Stimulated activated CD4-positive, alpha-beta T cell treated with anti-CD3 and anti-CD28 coated beads, Interleukin-2, amount 100 ng/mL, for 48 hours (primary cell): ENCODE measurements around the gene GOLGA2.
"Not testable (repeated sequence)": the region's sequence is repeated elsewhere in the genome, so short reads cannot be mapped to it uniquely, and the experiment has no call there.

Experiments used
- DNase-seq, 2 donors: peaks; one replicate each; pipeline ENCODE4 v3.0.0-alpha.2; 2020

Gene GOLGA2

DNA sequence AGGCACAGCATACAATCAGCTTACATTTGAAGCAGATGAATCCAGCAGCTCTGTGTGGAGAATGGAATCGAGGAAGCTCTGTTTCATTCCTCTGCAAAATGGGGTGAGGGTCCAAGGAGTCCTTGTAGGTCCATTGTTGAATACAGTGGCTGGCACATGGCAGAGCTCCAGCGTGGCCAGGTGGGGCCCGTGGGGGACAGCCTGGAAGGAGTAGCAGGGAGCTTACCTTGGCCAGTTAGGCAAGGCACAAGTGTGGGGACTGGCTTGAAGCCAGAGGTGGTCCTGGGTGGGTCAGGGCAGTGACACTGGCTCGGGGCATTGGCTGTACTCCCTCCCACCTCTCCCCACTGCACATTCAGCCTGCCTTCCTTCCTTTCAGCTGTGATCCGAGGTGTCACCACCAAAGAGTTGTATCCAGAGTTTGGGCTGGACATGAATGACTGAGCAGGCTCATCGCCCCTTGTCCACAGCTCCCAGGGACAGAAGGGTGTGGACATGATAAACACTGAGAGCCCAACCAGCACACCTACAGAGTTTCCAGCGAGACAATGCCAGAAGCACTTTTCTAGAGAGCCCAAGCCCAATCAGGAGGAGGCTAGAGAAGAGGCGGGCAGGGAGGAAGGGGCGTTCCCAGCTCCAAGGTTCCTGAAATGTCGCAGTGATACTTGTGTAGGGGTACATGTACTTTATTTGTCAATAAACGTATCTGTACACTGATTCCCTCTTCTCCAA, 12.6 kb upstream of the GOLGA2 start:
- DNase-seq = no peak

DNA sequence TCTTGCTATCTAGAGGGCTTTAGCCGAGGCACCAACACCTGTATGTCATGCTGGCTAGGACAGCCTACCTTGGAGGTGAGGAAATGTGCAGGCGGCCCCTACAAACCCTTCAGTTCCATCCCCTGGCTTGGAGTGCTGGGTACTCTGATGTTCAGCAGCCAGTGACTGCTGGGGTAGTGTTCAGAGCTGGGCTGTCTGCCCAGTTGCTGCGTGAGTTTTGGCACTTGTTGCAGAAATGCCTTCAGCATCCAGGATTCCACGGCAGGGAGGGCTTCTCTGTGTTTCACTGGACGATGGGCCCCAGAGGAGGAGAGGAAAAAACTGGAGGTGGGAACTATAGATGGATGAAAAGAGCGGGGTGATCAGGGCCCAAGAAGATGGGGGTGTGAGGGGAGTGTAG, 10.6 kb upstream of the GOLGA2 start:
- no peak for DNase-seq

DNA sequence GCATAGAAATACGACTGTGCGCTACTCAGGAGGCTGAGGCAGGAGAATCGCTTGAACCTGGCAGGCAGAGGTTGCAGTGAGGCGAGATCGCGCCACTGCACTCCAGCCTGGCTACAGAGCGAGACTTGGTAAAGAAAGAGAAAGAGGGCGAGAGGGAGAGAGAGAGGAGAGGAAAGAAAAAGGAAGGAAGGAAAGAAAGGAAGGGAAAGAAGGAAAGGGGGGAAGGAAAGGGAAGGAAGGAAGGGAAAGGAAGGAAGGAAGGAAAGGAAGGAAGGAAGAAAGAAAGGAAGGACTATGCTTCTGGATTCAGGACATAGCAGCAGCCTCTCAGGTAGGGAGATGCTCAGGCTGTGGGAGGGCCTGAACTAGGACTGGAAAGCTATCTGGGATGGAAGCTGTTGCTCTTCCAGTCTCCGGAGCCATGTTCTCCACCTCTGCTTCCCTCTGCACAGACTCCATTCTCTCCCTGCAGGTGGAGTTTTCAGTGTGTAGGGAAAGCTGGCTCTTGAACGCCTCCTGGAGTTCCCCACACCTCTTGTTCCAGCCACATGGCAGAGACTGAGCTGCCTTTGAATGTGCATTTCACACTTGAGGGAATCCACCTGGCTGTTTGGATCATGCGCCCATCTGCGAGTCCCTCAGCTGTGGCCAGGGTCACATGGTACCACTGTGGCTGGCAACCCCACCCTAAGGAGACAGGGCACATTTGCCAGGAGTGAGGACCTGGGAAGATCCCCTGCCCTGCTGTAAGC, 9.4 kb upstream of the GOLGA2 start:
- no peak for DNase-seq

DNA sequence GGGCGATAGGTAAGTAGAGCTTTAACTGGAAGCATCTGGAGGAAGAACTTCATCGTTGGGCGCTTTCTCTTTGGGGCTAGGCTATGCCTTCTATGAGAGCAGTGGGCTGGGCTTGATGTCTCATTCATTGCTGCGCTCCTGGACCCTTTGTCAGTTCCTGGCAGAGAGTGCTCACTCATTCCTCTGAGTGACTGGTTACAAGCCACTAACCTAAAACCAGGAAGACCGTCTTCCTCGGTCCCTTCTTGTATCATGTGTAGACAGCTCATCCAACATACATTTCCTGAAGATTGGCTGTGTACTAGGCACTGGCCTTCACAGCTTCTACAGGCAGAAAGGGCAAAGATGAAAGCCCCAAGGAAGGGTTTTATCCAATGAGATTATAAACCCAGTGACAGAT, 6.7 kb upstream of the GOLGA2 start:
- no peak for DNase-seq

DNA sequence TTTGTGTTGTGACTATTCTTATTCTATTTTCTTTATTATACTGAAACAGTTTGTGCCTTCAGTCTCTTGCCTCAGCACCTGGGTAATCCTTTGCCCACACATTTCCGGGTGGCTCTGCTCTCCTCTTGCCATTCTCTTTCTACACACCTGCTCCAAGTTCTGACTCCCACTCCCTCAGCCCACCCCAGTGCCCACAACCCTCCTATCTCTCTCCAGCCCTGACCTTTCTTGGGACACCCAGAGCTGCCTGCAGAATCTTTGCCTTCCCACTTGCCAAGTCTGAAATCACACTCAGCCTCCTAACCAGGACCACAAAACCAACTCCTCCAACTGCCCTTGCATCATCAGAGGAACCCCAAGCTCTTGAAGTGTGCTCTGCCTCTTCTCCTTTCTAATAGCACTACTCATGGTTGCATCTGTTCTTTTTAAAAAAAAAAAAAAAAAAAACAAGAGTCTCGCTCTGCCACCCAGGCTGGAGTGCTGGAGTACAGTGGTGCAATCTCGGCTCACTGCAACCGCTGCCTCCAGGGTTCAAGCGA, 4.3 kb upstream of the GOLGA2 start:
- no peak for DNase-seq

DNA sequence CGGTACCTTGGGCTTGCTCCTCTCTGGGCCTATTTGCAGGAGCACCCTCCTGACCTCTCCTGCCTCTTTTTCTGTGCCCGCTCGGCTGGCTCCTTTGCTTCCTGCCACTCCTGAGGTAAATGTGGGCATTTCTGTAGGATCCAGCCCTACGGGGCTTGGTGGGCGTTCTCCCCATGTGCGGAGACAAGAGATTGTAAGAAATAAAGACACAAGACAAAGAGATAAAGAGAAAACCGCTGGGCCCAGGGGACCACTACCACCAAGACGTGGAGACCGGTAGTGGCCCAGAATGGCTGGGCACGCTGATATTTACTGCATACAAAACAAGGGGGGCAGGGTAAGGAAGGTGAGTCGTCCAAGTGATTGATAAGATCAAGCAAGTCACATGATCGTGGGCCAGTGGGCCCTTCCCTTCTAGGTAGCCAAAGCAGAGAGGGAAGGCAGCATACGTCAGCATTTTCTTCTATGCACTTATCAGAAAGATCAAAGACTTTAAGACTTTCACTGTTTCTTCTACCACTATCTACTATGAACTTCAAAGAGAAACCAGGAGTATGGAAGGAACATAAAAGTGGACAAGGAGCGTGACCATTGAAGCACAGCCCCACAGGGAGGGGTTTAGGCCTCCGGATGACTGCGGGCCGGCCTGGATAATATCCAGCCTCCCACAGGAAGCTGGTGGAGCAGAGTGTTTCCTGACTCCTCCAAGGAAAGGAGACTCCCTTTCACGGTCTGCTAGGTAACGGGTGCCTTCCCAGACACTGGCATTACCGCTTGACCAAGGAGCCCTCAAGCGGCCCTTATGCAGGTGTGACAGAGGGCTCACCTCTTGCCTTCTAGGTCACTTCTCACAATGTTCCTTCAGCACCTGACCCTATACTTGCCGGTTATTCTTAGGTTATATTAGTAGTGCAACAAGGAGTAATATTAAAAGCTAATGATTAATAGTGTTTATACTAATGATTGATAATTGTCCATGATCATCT, 3.6 kb upstream of the GOLGA2 start:
- DNase-seq = not testable (repeated sequence)

DNA sequence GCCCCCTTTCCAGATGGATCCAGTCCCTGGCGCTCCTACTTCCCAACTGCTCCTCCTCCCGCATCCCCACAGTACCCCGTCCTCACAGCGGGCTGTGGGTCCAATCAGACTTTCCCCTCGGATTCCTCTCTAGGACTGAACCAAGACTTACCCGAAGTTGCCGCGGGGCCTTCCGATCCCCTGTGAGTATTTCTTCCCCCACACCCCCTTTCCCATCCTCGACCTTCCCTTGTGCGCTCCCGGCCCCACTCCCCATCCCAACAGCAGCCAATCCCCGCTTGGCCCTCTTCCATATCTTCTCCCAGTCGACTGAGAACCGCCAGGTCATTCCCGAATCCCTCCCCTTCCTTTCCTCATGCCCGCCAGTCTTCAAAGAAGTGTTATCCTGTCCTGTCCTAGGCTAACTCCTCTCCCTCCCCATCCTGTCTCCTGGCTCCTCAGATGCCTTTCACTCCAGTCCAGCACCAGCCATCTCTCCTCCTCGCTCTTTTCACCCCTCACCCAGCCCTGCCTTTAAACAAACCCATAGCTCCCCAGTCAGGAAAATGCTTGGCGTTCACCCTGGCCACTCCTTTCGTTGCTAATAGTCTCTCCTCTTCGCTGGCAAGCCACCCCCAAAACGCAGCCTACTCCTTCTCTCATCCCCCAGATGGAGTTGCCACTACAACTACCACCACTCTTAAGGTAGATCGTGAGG, 915 bp upstream of the GOLGA2 start:
- no peak for DNase-seq

DNA sequence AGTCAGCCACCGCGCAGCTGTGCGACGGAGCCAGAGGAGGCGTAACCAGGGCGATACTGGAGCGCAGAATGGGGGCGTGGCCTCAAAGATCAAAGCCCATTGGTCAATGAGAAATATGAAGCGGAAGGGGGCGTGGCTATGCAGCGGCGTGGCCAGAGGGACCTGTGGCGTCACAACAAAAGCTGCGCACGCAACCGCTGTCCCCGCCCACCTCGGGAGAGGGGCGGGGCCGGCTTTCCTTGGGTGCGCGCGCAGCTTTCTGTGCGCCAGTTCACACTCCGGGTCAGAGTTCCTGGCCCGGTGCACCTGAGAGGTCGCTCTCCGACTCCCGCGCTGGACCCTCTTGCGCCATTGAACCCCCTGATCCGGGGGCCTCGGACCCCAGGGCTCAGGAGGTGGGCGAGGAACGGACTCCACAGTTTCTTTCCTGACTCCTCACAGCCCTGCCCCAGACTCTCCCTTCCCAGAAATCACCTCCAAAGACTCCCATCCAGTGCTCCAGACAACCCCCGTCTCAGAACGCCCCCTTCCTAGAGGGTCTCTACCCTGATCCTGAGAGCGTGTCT, 284 bp upstream of the GOLGA2 start, which contains the start of gene SWI5:
Gene SWI5, plus strand, starts transcription at position 269 of the 566 bp plus-strand sequence.
- DNase-seq = peak; percentile 100

DNA sequence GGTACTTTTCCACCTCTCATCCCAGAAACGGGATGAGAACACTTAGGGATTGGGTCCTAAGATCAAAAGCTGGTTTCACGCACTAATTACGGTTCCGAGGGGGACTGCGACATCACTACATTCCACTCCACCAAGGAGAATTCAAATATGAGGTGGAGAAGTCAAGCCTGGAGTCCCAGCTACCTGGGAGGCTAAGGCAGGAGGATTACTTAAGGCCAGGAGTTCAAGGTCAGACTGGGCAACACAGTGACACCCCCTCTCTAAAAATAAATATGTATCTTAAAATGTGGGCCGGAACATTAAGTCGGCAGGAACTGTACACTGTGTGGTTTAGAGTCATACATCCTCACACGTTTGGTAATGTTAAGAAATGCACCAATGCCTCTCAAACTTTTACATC, 1.6 kb downstream of the GOLGA2 start:
- no peak for DNase-seq

DNA sequence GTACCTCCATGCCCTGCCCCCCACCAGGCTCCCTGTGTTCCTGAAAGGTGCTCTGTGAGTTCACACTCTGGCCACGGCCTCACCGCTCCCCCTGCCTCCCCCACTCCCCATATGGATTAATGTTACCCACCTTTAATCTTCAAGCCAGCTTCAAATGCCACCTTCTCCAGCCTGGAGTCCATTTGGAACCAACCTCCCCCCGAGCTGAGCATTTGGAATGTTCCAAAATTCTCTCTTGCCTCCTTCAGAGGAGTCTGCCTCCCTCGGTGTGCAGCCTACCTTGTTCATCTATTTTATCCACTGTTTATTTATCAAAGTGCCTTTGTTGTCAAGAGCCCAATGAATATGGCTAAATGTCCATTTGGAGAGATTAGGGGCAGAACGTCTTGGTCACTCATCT, 4.3 kb downstream of the GOLGA2 start:
- DNase-seq = no peak

DNA sequence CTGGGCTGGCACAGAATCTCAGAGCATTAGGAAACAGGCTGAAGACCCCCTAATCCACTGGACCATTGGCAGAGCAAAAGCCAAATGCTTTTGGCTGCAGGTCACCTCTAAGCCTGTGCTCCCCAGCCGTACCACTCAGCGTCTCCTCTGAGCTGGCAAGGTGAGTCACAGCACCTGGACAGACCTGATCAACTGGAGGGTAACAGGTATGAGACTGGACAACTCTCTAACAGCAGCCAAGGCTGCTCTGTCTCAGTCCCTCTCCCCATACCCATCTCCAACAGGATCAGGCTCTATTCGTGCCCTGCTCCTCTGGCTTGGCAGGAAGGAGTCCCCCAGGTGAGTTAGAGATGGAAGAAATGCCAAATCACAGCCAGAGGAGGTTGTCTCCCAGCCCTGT, 4.7 kb downstream of the GOLGA2 start:
- no peak for DNase-seq

DNA sequence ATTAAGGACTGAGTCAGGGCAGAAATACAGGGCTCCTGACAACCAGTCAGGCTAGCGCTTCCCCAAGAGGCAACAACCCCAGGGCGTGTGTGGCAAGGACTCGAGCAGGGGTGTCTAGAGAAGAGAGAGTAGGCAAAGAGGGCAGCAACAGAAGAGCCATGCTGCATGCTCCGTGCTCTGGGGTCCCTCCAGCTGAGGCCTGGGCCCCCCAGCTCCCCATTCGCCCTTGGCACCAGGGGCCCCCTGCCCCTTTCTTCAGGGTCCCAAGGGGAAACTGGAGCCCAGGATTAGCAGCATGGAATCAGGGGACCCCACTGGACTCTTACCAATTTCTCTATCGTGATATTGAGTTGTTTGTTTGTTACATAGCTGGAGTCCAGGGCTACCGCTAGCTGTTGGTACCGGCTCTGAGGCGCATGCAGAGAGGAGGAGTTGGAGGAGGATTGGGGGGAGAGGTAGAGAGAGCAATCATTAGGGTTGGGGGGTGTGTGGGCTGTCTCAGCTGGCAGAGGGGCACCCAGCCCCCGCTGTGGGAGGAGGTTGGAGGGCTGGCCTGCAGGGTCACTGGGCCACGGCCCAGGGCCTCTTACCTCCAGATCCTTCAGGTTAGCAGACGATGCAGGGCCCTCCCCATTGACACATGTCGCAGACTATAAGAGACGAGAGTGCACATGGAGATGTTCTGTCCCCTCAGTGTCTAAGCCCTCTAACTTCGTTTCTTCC, 8.8 kb downstream of the GOLGA2 start:
- no peak for DNase-seq

DNA sequence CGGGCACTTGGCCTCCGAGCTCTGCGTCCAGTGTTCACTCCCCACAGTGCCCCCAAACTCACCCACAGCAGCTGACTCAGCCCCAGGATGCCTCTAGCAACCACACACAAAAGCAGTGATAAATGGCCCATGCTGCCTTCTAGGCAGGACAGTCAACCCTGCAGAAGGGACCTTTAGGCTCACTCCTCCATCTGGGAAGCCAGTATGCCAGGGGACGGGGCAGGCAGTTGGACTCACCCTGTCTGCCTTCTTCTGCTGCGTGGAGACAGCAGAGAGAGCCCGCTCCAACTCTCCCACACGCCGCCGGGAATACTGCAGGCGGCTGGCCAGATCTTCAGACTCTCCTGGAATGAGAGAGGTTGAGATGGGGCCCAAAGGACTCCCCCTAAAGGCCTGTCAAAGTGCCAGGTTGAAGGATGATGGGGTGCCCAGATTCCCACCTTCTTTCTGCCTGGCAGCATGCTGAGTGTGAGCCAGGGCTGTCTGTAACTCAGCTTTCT, 10.4 kb downstream of the GOLGA2 start:
- DNase-seq = no peak

DNA sequence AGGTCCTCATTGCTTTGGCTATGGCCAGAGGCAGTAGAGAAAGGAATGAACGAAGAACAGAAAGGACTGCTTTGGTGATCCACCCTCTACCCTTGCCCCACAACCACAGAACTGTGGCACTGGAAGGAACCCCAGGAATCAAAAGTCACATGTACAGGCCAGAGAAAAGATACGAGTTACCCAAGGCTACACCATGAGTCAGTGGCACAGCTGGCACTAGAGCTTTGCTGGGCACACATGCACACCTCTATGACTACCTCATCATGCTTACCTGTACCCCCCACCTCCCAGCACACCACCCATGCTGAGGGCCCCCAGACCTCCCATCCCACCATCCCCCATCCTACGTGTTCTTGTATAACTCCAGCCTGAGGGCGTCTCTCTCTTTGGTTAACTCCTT, 13.1 kb downstream of the GOLGA2 start:
- no peak for DNase-seq

DNA sequence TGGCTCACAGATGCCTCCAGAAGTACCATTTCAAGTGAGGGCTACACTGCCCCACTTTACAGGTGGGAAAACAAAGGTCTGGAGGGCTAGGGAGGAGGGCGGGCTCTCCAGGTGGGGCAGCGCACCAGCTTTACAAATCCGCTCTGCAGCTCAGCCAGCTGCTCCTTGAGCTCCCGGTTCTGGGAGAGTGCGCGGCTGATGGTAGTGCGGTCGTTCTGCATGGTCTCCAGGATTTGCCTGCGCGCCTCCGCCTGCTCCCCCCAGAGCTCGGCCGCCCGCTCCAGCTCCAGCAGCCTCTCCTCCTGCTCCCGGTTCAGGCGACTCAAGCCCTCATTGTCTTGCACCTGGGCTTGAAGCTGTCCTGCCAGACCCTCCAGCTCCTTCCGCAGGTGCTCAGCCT, 15.5 kb downstream of the GOLGA2 start:
- no peak for DNase-seq

DNA sequence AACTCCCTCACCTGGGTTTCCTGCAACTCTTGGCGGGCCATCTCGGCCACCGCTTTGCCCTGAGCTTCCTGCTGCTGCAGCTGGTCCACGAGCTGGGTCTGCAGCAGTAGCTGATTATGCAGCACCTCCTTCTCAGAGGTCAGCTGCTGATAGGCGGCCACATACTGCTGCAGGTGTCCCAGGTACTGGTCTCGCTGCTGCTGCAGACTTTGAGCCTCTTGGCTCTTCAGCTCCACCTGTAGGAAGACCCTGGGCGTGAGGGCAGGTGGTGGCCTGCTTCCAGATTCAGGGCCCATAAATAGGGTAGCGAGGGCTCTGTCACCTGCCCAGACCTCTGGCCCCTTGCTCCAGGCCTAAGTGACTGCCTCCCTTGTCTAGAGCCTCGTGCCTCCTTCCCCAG, 16.7 kb downstream of the GOLGA2 start:
- no peak for DNase-seq

DNA sequence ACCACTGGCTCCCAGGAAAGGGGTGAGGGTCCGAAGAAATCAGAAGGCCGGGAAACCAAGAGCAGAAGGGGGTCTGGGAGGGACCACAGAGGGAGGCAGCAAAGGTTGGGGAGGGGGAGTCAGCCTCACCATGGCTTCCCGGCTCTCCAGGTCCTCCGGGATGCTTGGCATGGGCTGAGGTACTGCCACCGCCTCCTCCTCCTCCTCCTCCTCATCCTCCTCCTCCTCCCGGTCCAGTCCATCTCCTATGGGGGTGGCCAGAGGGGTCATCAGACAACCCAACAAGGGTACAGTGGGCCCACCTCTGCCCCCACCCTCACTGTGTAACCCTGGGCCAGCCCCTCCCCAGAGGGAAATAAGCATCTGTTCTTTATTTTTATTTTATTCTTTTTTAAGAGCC, 17.5 kb downstream of the GOLGA2 start:
- no peak for DNase-seq

DNA sequence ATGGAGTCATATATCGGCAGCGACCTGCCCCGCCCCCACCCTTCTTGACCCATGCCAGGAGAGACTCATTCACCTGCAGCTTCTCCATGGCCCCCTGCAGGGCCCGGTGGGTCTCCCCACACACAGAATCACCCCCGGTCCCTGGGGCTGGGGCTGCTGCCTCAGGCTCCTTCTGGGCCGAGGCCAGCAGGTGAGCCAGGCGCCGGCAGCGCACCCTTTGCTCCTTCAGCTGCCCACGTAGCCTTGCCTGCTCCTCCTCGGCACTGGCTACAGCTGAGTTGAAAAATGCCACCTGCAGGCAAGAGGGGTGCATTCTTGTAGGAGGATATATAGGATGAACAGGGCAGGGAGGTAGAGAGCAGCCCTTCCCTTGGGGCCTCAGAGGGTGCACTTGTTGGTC, 17.9 kb downstream of the GOLGA2 start:
- no peak for DNase-seq

DNA sequence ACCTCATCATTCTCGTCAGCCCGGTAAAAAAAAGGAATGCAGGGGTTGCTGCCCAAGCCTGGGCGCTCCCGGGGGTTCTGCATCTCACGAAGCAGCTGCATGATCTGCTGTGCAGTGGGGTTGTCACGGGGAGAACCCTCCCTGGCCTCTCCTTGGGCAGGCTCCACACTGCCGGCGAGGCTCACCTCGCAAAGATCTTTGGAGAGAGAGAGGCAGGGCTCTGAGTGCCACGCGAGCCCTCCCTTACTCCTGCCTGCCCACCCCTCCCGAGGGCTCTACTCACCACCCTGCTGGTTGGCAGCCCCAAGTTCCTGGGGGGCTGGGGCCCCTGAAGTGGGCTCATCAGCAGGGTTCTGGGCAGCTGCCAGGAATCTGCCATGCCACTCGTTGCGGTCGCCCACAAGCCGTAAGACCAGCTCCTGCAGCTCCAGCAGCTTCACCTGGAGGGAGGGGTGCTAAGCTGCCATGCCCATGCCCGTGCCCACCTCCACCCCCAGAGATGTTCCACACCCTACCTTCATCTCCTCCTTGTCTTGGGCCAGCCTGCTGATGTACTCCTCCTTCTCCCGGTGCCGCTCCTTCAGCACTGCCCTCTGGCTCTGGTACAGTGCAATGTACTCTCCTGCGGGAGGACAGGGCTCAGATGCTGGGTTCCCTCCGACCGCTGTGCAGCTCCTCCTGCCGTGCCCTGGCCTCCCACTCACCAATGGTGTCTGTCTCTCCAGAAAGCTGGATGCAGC, 18.6 kb downstream of the GOLGA2 start:
- no peak for DNase-seq
